NCI-H446 (cell line): Measurements from ENCODE around the gene RRH.

Experiments
- DNase-seq, 2 experiments: peaks; one replicate each; lab custom pipeline; 2025; lab: John Stamatoyannopoulos, UW

The RRH gene

GRCh38 chr4:109887071-109887470, 59.3 kb downstream of the RRH start:
- DNase-seq = no peak

- DNase-seq = no peak
These were observed 62.3 kb downstream of the RRH start for GRCh38 chr4:109890076-109890475.
